HepG2 (cell line): ENCODE results near the gene SLCO2A1. TPM values are rescaled to one million over a fixed set of nuclear protein-coding genes. Genes with fewer than 3 reads are reported as not detected.

ENCODE experiments used
- ATAC-seq: fragments of 200-7000 bp; cut with Tn5 transposase; 3 replicates; pipeline ENCODE4 v1.9.1; 2020; ENCODE audit warnings: mild to moderate bottlenecking, moderate library complexity
- BruUV-seq: library from RNA; stranded (reverse); fragments of 400-500 nt; replicated peaks from 2 replicates; lab custom pipeline; 2021; lab: Mats Ljungman, UMichigan
- CTCF ChIA-PET: fragments of 300-600 bp; formaldehyde crosslinking; extraction: SDS; loops from one replicate; lab custom pipeline; 2021; ENCODE audit warnings: low total read pairs, inconsistent platforms, low intra/inter-chr PET ratio; lab: Yijun Ruan, JAX
- POLR2A ChIA-PET: fragments of 350-600 bp; sonication (Branson Sonifier 250); formaldehyde crosslinking; loops from one replicate; lab custom pipeline; 2020; ENCODE audit warnings: antibody characterized with exemption, inconsistent platforms; lab: Yijun Ruan, JAX
- DNase-seq: peaks from one replicate; pipeline ENCODE4 v3.0.0-alpha.2; 2015; ENCODE audit warnings: low spot score
- FAIRE-seq: peaks from 3 replicates; lab custom pipeline; 2011; peaks lifted over from hg19 to GRCh38; lab: Jason Lieb, UNC
- H2AFZ ChIP-seq: one replicate; pipeline ENCODE4 v1.6.1; 2011; ENCODE audit warnings: low read length, inconsistent platforms
- H3K27ac ChIP-seq: fragments of 300-600 bp; 3 replicates; pipeline ENCODE4 v1.8.0; 2011; ENCODE audit warnings: mixed run types, mild to moderate bottlenecking, mixed read lengths, low read length, inconsistent platforms; ENCODE audit not compliant: insufficient read depth; ENCODE audit errors: extremely low read length
- H3K27me3 ChIP-seq, 2 experiments: fragments of 200-600 bp in 1 of 2; 2 replicates in 1 of 2; 3 replicates in 1 of 2; pipeline versions ENCODE4 v1.6.0 to v1.8.0; 2011; ENCODE audit warnings: low read length in 2 of 2, mild to moderate bottlenecking in 2 of 2, moderate library complexity in 2 of 2, inconsistent platforms in 1 of 2; ENCODE audit not compliant: insufficient read depth in 2 of 2, control insufficient read depth in 1 of 2
- H3K36me3 ChIP-seq, 2 experiments: fragments of 200-600 bp in 1 of 2; replicated peaks in 1 of 2; 2 replicates in 1 of 2; 3 replicates in 1 of 2; pipeline versions ENCODE4 v1.5.1 to v1.8.0; 2011; ENCODE audit warnings: low read length in 2 of 2, inconsistent platforms in 1 of 2; ENCODE audit not compliant: insufficient read depth in 2 of 2, control insufficient read depth in 1 of 2
- H3K4me1 ChIP-seq: 2 replicates; pipeline ENCODE4 v1.5.1; 2012; ENCODE audit warnings: low read length, inconsistent platforms; ENCODE audit not compliant: insufficient read depth
- H3K4me2 ChIP-seq: 2 replicates; pipeline ENCODE4 v1.6.0; 2011; ENCODE audit warnings: low read depth, low read length, inconsistent platforms
- H3K4me3 ChIP-seq, 3 experiments: fragments of 200-600 bp in 1 of 3; sonication (generic), shearing (Covaris generic) in 1 of 3; replicated peaks in 1 of 3; 2 replicates each; pipeline ENCODE4 v1.5.1; 2011 to 2016; ENCODE audit warnings: low read length in 3 of 3, inconsistent platforms in 2 of 3, low read depth in 2 of 3, mild to moderate bottlenecking in 2 of 3, control low read depth in 1 of 3, mixed read lengths in 1 of 3; ENCODE audit not compliant: insufficient read depth in 1 of 3
- H3K79me2 ChIP-seq: one replicate; pipeline ENCODE4 v1.6.1; 2011; ENCODE audit warnings: low read length, inconsistent platforms; ENCODE audit not compliant: insufficient read depth
- H3K9ac ChIP-seq: 2 replicates; pipeline ENCODE4 v1.6.0; 2011; ENCODE audit warnings: mild to moderate bottlenecking, low read depth, low read length, inconsistent platforms; ENCODE audit not compliant: insufficient read depth
- H3K9me3 ChIP-seq: 2 replicates; pipeline ENCODE4 v1.5.1; 2012; ENCODE audit warnings: mild to moderate bottlenecking, low read length
- H4K20me1 ChIP-seq: 2 replicates; pipeline ENCODE4 v1.6.0; 2011; ENCODE audit warnings: inconsistent platforms, mild to moderate bottlenecking, low read length, moderate library complexity; ENCODE audit not compliant: insufficient read depth
- ATF1 ChIP-seq: IDR thresholded peaks from 2 replicates; pipeline ENCODE4 v1.6.1; 2016; ENCODE audit warnings: mild to moderate bottlenecking, control low read depth
- CAMTA2 ChIP-seq: sonication (generic); formaldehyde crosslinking; IDR thresholded peaks from 2 replicates; pipeline ENCODE4 v1.4.0; 2020; ENCODE audit warnings: mild to moderate bottlenecking, missing genetic modification reagents, borderline replicate concordance
- CEBPZ ChIP-seq: IDR thresholded peaks from 2 replicates; pipeline ENCODE4 v1.6.1; 2012; ENCODE audit warnings: low read length, improper control_type of control experiment
- ELK4 ChIP-seq: sonication (generic); formaldehyde crosslinking; IDR thresholded peaks from 2 replicates; pipeline ENCODE4 v1.9.0; 2021; ENCODE audit warnings: missing genetic modification reagents, borderline replicate concordance
- MEF2D ChIP-seq: sonication (generic); formaldehyde crosslinking; IDR thresholded peaks from 2 replicates; pipeline ENCODE4 v1.5.1; 2020; ENCODE audit warnings: mild to moderate bottlenecking, missing genetic modification reagents
- NFAT5 ChIP-seq: sonication (generic); formaldehyde crosslinking; IDR thresholded peaks from 2 replicates; pipeline ENCODE4 v1.4.0; 2020; ENCODE audit warnings: missing genetic modification reagents
- NR2F2 ChIP-seq: IDR thresholded peaks from 2 replicates; pipeline ENCODE4 v1.6.1; 2012; ENCODE audit warnings: low read depth, inconsistent platforms, borderline replicate concordance
- NR2F6 ChIP-seq, 2 experiments: IDR thresholded peaks; 2 replicates each; pipeline ENCODE4 v1.6.1; 2016; ENCODE audit warnings: antibody characterized with exemption in 1 of 2, mild to moderate bottlenecking in 1 of 2
- PHF8 ChIP-seq: sonication (generic); formaldehyde crosslinking; IDR thresholded peaks from 2 replicates; pipeline ENCODE4 v1.5.0; 2020; ENCODE audit warnings: missing genetic modification reagents
- ZFP62 ChIP-seq: sonication (generic); formaldehyde crosslinking; IDR thresholded peaks from 2 replicates; pipeline ENCODE4 v1.4.0; 2020; ENCODE audit warnings: missing genetic modification reagents
- ZFP82 ChIP-seq: sonication (generic); formaldehyde crosslinking; IDR thresholded peaks from 2 replicates; pipeline ENCODE4 v1.5.1; 2020; ENCODE audit warnings: mild to moderate bottlenecking, missing genetic modification reagents, borderline replicate concordance
- ZNF546 ChIP-seq: sonication (generic); formaldehyde crosslinking; conservative IDR thresholded peaks from 2 replicates; pipeline ENCODE4 v1.8.1; 2023; ENCODE audit warnings: mild to moderate bottlenecking, missing genetic modification reagents
- ZNF547 ChIP-seq: sonication (generic); formaldehyde crosslinking; IDR thresholded peaks from 2 replicates; pipeline ENCODE4 v1.5.1; 2020; ENCODE audit warnings: mild to moderate bottlenecking, missing genetic modification reagents
- ZNF773 ChIP-seq: sonication (generic); formaldehyde crosslinking; IDR thresholded peaks from 2 replicates; pipeline ENCODE4 v1.4.0; 2020; ENCODE audit warnings: missing genetic modification reagents, borderline replicate concordance
- WGBS: methylation state at CpG from one replicate; pipeline ENCODE4 v1.1.6; 2017; ENCODE audit warnings: low lambda C conversion rate; 5-methylcytosine and 5-hydroxymethylcytosine counted together
- in situ Hi-C: cut with HindIII; loops from 2 replicates; pipeline ENCODE4 v1.10.0; 2017; ENCODE audit warnings: low pct_unique_long_range_greater_than_20kb; ENCODE audit not compliant: extremely low pct_ligation_motif_present
- intact Hi-C: fragments of 100-400 bp; cut with micrococcal nuclease; formaldehyde crosslinking; loops from one replicate; pipeline ENCODE4 v1.10.0; 2022; ENCODE audit not compliant: unreplicated experiment
- polyA plus RNA-seq, 8 experiments: library from polyadenylated mRNA; depleted of rRNA in 3 of 8; stranded (reverse) in 7 of 8; unstranded in 1 of 8; fragments of >200 nt; fragmentation: Illumina TruSeq in 4 of 8; extraction: Trizol in 4 of 8; gene quantifications; 2 replicates each; pipeline versions ENCODE4 v1.2.1 to v1.2.3, GENCODE V29; 2011 to 2016; ENCODE audit warnings: low read depth in 4 of 8, missing spikeins in 1 of 8, mixed read lengths in 1 of 8; ENCODE audit not compliant: insufficient read depth in 1 of 8
- total RNA-seq, 5 experiments: library from RNA; depleted of rRNA; stranded (reverse); fragments of >200 nt; fragmentation: Illumina TruSeq; extraction: Trizol; gene quantifications; 2 replicates each; pipeline ENCODE4 v1.2.3, GENCODE V29; 2016; ENCODE audit warnings: low read depth in 1 of 5

SLCO2A1 gene
- total and polyA plus RNA-seq, 2 of the 13 experiments (the other 11 are each of a cell fraction or from before 2014, with no cell fraction given): 0.04 TPM; not detected in 1

GRCh38 chr3:133890972-133891644 is 138.6 kb downstream of the SLCO2A1 start (continued):
- no peak for TF ChIP-seq CEBPZ
- no peak for TF ChIP-seq NR2F6 (IDR thresholded peaks at IDR 0.05)
- TF ChIP-seq NR2F6 (CRISPR knock-in tag; IDR thresholded peaks at IDR 0.05): no peak
- TF ChIP-seq ZFP82 (CRISPR knock-in tag): no peak
- TF ChIP-seq ZNF547 (CRISPR knock-in tag): no peak

DNA sequence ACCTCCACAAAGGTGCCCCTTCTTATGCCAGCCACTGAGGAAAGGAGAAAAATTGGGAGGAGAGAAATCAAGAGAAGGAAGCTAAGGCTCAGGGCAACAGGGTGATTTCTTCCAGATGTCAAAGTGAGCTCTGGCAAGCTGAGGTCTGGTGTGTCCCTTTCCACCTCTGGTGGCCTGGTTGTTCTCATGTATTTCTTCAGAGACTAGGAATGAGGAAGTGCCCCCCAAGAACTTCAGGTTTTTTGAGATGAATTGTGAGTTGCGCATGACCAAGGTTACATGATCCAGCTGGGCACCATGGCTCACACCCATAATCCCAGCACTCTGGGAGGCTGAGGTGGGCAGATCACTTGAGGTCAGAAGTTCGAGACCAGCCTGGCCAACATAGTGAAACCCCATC is 139.7 kb downstream of the SLCO2A1 start:
- H3K4me1 ChIP-seq: no peaks in the 10 kb centered on the region
- ChIA-PET POLR2A (no interaction called here), CTCF (no interaction called here)
- no peak for DNase-seq
- intact Hi-C loops (no loop called here), in situ Hi-C loops (no loop called here)
- H3K9me3 ChIP-seq: no peaks in the 10 kb centered on the region
- no peaks in the 10 kb centered on the region for H4K20me1 ChIP-seq
- H3K4me2 ChIP-seq: no peak overlapping the region
- no peaks in the 10 kb centered on the region for H3K36me3 ChIP-seq
- no peaks in the 10 kb centered on the region for H3K79me2 ChIP-seq
- H3K27ac ChIP-seq: no peak overlapping the region
- no peak for ATAC-seq
- H3K4me3 ChIP-seq: no peak overlapping the region
- no TSS peak for BruUV-seq
- FAIRE-seq: no peak
- no peak overlapping the region for H2AFZ ChIP-seq
- H3K27me3 ChIP-seq: peaks cover 3 to 50% of the 10 kb centered on the region in 2 experiments; a peak in 4 of 5 replicates
- H3K9ac ChIP-seq: no peak overlapping the region
- 48% methylated on average over 2 of the region's 2 CpGs for WGBS
- TF ChIP-seq NR2F2: no peak
- TF ChIP-seq MEF2D (CRISPR knock-in tag): no peak
- TF ChIP-seq ELK4 (CRISPR knock-in tag): no peak
- no peak for TF ChIP-seq PHF8
- no peak for TF ChIP-seq ATF1
- no peak for TF ChIP-seq CAMTA2 (CRISPR knock-in tag)
- TF ChIP-seq NFAT5: no peak
- no peak for TF ChIP-seq ZNF546 (CRISPR knock-in tag)
- TF ChIP-seq ZFP62 (CRISPR knock-in tag): no peak
- no peak for TF ChIP-seq ZNF773 (CRISPR knock-in tag)
